Heart left ventricle (tissue), 16 donors: ENCODE data around the gene TARS2. TPM values are rescaled to one million over a fixed set of nuclear protein-coding genes. Genes with fewer than 3 reads are reported as not detected.

Experiments used
- ATAC-seq, 4 donors: fragments of 200-7000 bp; cut with Tn5 transposase; one replicate each; pipeline ENCODE4 v1.9.1; 2020 to 2022; ENCODE audit warnings: moderate library complexity in 4 of 4, mild to moderate bottlenecking in 3 of 4, moderate number of reproducible peaks in 1 of 4
- DNase-seq, 5 donors: peaks; one replicate each; pipeline ENCODE4 v3.0.0-alpha.2; 2020
- H3K27ac ChIP-seq, 12 donors: fragments of 200-600 bp; sonication (generic) in 4 of 12; one replicate each; pipeline versions ENCODE4 v1.5.0 to v1.8.0; 2016 to 2022; ENCODE audit warnings: mild to moderate bottlenecking in 2 of 12
- H3K27me3 ChIP-seq, 9 donors: fragments of 200-600 bp; sonication (generic) in 2 of 9; one replicate each; pipeline versions ENCODE4 v1.5.1 to v1.8.0; 2016 to 2022; ENCODE audit warnings: mild to moderate bottlenecking in 3 of 9
- H3K36me3 ChIP-seq, 9 donors: fragments of 200-600 bp; sonication (generic) in 2 of 9; one replicate each; pipeline versions ENCODE4 v1.5.0 to v1.8.0; 2018 to 2022; ENCODE audit warnings: mild to moderate bottlenecking in 2 of 9
- H3K4me1 ChIP-seq, 12 donors: fragments of 200-600 bp; sonication (generic) in 4 of 12; one replicate each; pipeline versions ENCODE4 v1.5.0 to v1.8.0; 2016 to 2022; ENCODE audit warnings: mild to moderate bottlenecking in 3 of 12
- H3K4me3 ChIP-seq, 12 donors: fragments of 200-600 bp; sonication (generic) in 4 of 12; one replicate each; pipeline versions ENCODE4 v1.5.0 to v1.8.0; 2017 to 2022; ENCODE audit warnings: mild to moderate bottlenecking in 9 of 12, moderate library complexity in 4 of 12
- H3K9me3 ChIP-seq, 12 donors: fragments of 200-600 bp; sonication (generic) in 4 of 12; one replicate each; pipeline versions ENCODE4 v1.5.0 to v1.8.0; 2016 to 2022; ENCODE audit warnings: mild to moderate bottlenecking in 1 of 12
- CTCF ChIP-seq, 12 donors: fragments of 200-600 bp; sonication (generic) in 4 of 12; IDR thresholded peaks; one replicate each; pipeline versions ENCODE4 v1.5.0 to v1.8.0; 2018 to 2022; ENCODE audit warnings: antibody characterized with exemption in 12 of 12, mild to moderate bottlenecking in 5 of 12
- POLR2A ChIP-seq, 2 donors: fragments of 450-650 bp; IDR thresholded peaks; one replicate each; pipeline ENCODE4 v1.6.1; 2017; ENCODE audit warnings: antibody characterized with exemption in 2 of 2, mild to moderate bottlenecking in 2 of 2, moderate library complexity in 2 of 2
- WGBS, 4 donors: extraction: QIAGEN DNeasy Blood & Tissue Kit in 2 of 4; methylation state at CpG; one replicate each; pipeline versions ENCODE4 v1.1.5 to v1.1.7; 2013 to 2018; 5-methylcytosine and 5-hydroxymethylcytosine counted together
- intact Hi-C, 10 donors: fragments of 100-400 bp; cut with DNase I; formaldehyde crosslinking; loops; one replicate each; pipeline versions ENCODE4 v1.11.1 to v1.14.2; 2022
- long read RNA-seq, 3 donors: library from polyadenylated mRNA; unstranded; transcript quantifications; one replicate each; pipeline ENCODE4 v2.0.0, GENCODE V29; 2020 to 2021
- polyA plus RNA-seq, 2 donors: library from polyadenylated mRNA; stranded (reverse); fragments of 200-250 nt; gene quantifications; one replicate each; pipeline ENCODE4 v1.2.3, GENCODE V29; 2013
- total RNA-seq, 9 donors: library from RNA; depleted of rRNA in 2 of 9; stranded (reverse); fragments of >200 nt in 2 of 9; fragmentation: NEBNext Ultra II Directional in 3 of 9; extraction: Animal tissue kit (Norgen Biotek cat#: 25700) in 3 of 9; gene quantifications; one replicate each; pipeline versions ENCODE4 v1.1.0 to v1.2.4, GENCODE V29; 2016 to 2023
- donor health status: ischemic (EF 13 %, LVEDD 7.1; RV severe dilation, severe dysfunction).
- donor health status: healthy with polysubstance abuse.
- donor health status: DM: no; HTN: yes; CAD: no.
- donor health status: DM: no; HTN: no; CAD: no.
- donor health status: ischemic (EF 25% LVEDD 6.9; RV normal size, moderate dysfunction).
- donor health status: ischemic (EF 25% LVEDD 5.7; RV mildly dilated, moderate dysfunction).
- donor health status: healthy.
- donor health status: DM: yes; HTN: yes; CAD: no.
- donor health status: ischemic (EF 35%, LVEDD 5.7; RV mildly dilated, moderate dysfunction).
- donor health status: nonischemic (EF 11% LVEDD 7.7; RV severe dilation, severe dysfunction).
- donor health status: DM: yes; HTN: yes; CAD: no.
- donor health status: PGD.
- donor health status: ischemic (EF 29% LVEDD 5.4; RV normal size, mild dysfunction).
- donor health status: nonischemic (EF 23%, LVEDD 6.1; RV moderate dilation, normal function).

TARS2 gene
- total RNA-seq (10 to 100 TPM; 21.9 to 46.5 (median 28.9) TPM), polyA plus RNA-seq (10 to 100 TPM; 23.6 to 29.0 TPM)
- long read RNA-seq, donor 1, transcript TARS2-204 (18 exons, 2,729 nt): major isoform, 8 of 33 reads
- long read RNA-seq, donor 1, partial matches to known transcripts: 10 of 33 reads
- long read RNA-seq, donor 1, other reads (novel, unspliced or antisense): 11 of 33 reads
- long read RNA-seq, donor 2, transcript TARS2-204 (18 exons, 2,729 nt): major isoform, 37 of 110 reads
- long read RNA-seq, donor 2, transcript TARS2-214 (16 exons, 2,162 nt): minor isoform, 32 of 110 reads
- long read RNA-seq, donor 2, partial matches to known transcripts: 24 of 110 reads
- long read RNA-seq, donor 2, other reads (novel, unspliced or antisense): 17 of 110 reads
- long read RNA-seq, donor 3, transcript TARS2-214 (16 exons, 2,162 nt): minor isoform, 6 of 33 reads
- long read RNA-seq, donor 3, transcript TARS2-204 (18 exons, 2,729 nt): major isoform, 9 of 33 reads
- long read RNA-seq, donor 3, partial matches to known transcripts: 10 of 33 reads
- long read RNA-seq, donor 3, other reads (novel, unspliced or antisense): 8 of 33 reads

- TF ChIP-seq CTCF (IDR thresholded peaks at IDR 0.05) (peak in 9 of 12 donors; percentile 13 to 43 (median 26)), POLR2A (IDR thresholded peaks at IDR 0.05) (peak in 1 of 2 donors; percentile 65)
- Histone ChIP-seq H3K4me3 (peak within 1 kb of the TSS; percentile 59 to 99 (median 76)), H3K9me3 (no peaks in the 10 kb centered on the region), H3K27me3 (no peaks in the 10 kb centered on the region), H3K27ac (peak within 1 kb of the TSS; percentile 55 to 89 (median 77)), H3K4me1 (peaks cover 0 to 18% (median 9%) of the 10 kb centered on the region in 12 donors), H3K36me3 (peaks cover 0 to 36% (median 33%) of the 10 kb centered on the region in 9 donors)
- intact Hi-C loops: loop anchor here in 4 of 10 donors (1.0 to 10.0 kb wide), 4 partner anchors 28 to 138 kb away; partner anchors contain the start of genes ENSA (in 1 of the 4) and FALEC (in 1 of the 4)
- WGBS, 4 donors: 0 to 1% (median 1%) methylated on average over 30 of the region's 30 CpGs
- ATAC-seq (peak; percentile 100), DNase-seq (peak; percentile 92 to 97 (median 96))
These were observed at the start of gene TARS2 for GRCh38 chr1:150486966-150487762. Gene TARS2, plus strand, starts transcription at chr1:150487419. Its CDS starts 32 bp downstream, at chr1:150487451.

- no peak for ATAC-seq
- Histone ChIP-seq H3K4me1 (no peaks in the 10 kb centered on the region), H3K36me3 (peaks cover 0 to 70% (median 47%) of the 10 kb centered on the region in 9 donors), H3K27me3 (no peaks in the 10 kb centered on the region), H3K27ac (no peak overlapping the region), H3K4me3 (no peak overlapping the region), H3K9me3 (no peaks in the 10 kb centered on the region)
- intact Hi-C loops: no loop called here
- no peak for TF ChIP-seq CTCF (IDR thresholded peaks at IDR 0.05)
- no peak for TF ChIP-seq POLR2A (IDR thresholded peaks at IDR 0.05)
- WGBS, 4 donors: 59 to 71% (median 67%) methylated on average over 2 of the region's 2 CpGs
- no peak for DNase-seq
These were observed 46.1 kb upstream of the TARS2 start for GRCh38 chr1:150441121-150441520.

- no peak overlapping the region for H3K4me3 ChIP-seq
- DNase-seq (no peak), ATAC-seq (no peak)
- 94 to 100% (median 97%) methylated on average over 1 of the region's 1 CpG for WGBS, 4 donors
- TF ChIP-seq POLR2A (IDR thresholded peaks at IDR 0.05): no peak
- H3K27ac ChIP-seq: no peak overlapping the region
- H3K36me3 ChIP-seq: peaks cover 0 to 92% (median 78%) of the 10 kb centered on the region in 9 donors
- H3K27me3 ChIP-seq: no peaks in the 10 kb centered on the region
- no peaks in the 10 kb centered on the region for H3K9me3 ChIP-seq
- H3K4me1 ChIP-seq: no peaks in the 10 kb centered on the region
- intact Hi-C loops: no loop called here
These were observed 43.0 kb upstream of the TARS2 start for GRCh38 chr1:150444232-150444631.

- DNase-seq: no peak
- peaks cover 0 to 95% (median 72%) of the 10 kb centered on the region in 9 donors for H3K36me3 ChIP-seq
- H3K9me3 ChIP-seq: no peaks in the 10 kb centered on the region
- TF ChIP-seq POLR2A (IDR thresholded peaks at IDR 0.05) (no peak), CTCF (IDR thresholded peaks at IDR 0.05) (no peak)
- H3K27me3 ChIP-seq: no peaks in the 10 kb centered on the region
- H3K27ac ChIP-seq: no peak overlapping the region
- no peaks in the 10 kb centered on the region for H3K4me1 ChIP-seq
- no peak overlapping the region for H3K4me3 ChIP-seq
- intact Hi-C loops: loop anchor here in 1 of 10 donors (10.0 kb wide), 1 partner anchor 349 kb away; the partner anchor contains the start of gene CTSK
- ATAC-seq: no peak
- 62 to 73% (median 68%) methylated on average over 4 of the region's 4 CpGs for WGBS, 4 donors
These were observed 31.0 kb upstream of the TARS2 start for GRCh38 chr1:150456146-150456647.
